Measurements from ENCODE around the gene SPOCK2. TPM values are rescaled to one million over a fixed set of nuclear protein-coding genes. Genes with fewer than 3 reads are reported as not detected.

Gene SPOCK2
- total and polyA plus RNA-seq, 10 of the 15 experiments (the other 5 are each of a cell fraction or from before 2014, with no cell fraction given), result 0.02 to 1.5 (median 0.58) TPM

GRCh38 chr10:72049969-72050781 lies 38.2 kb downstream of the SPOCK2 start:
- 48% methylated on average over 5 of the region's 5 CpGs for WGBS (ENCODE audit: insufficient coverage, insufficient replicate concordance, low lambda C conversion rate, missing lambda C conversion rate)

More at GRCh38 chr10:72049969-72050781, 38.2 kb downstream of the SPOCK2 start:
- DNase-seq (ENCODE audit: low read depth, low spot score), result no peak
- no TSS peak for BruUV-seq (replicated peaks)
- no peak for TF ChIP-seq MYB (IDR thresholded peaks at IDR 0.05; ENCODE audit: borderline replicate concordance, low read depth, low read length)
- no peak for TF ChIP-seq E2F8 (IDR thresholded peaks at IDR 0.05; ENCODE audit: low read depth, partially characterized antibody)
- no peak for TF ChIP-seq CHD2 (IDR thresholded peaks at IDR 0.05; ENCODE audit: borderline replicate concordance, low read depth, low read length)
- Histone ChIP-seq H3K36me3 (ENCODE audit: control insufficient read depth in 2 of 2, insufficient read depth in 2 of 2, low read length in 1 of 2) (no peaks in the 10 kb centered on the region), H2AFZ (ENCODE audit: control insufficient read depth, low read depth, low read length) (no peak overlapping the region), H3K4me2 (ENCODE audit: control insufficient read depth, insufficient read depth) (no peak overlapping the region), H3K4me1 (ENCODE audit: control insufficient read depth, insufficient read depth, low read length) (peaks cover 9% of the 10 kb centered on the region), H3K9ac (ENCODE audit: control insufficient read depth, insufficient read depth, low read length) (no peak overlapping the region), H3K27ac (ENCODE audit: control insufficient read depth, insufficient read depth) (no peak overlapping the region), H4K20me1 (ENCODE audit: control insufficient read depth, insufficient read depth) (no peaks in the 10 kb centered on the region), H3K4me3 (no peak overlapping the region; the same call in 1 of the 2 replicates), H3K79me2 (ENCODE audit: control insufficient read depth, insufficient read depth, low read length) (no peaks in the 10 kb centered on the region), H3K9me3 (replicated peaks; ENCODE audit: control insufficient read depth, insufficient read depth, low read length) (peaks cover 7% of the 10 kb centered on the region), H3K27me3 (replicated peaks in 1 of 2; ENCODE audit: control insufficient read depth in 2 of 2, insufficient read depth in 2 of 2, low read length in 1 of 2) (no peaks in the 10 kb centered on the region)
- ChIA-PET CTCF (interaction anchor here (0.8 to 11.4 kb wide), 27 partner anchors 8 to 301 kb away, joined by 3 to 214 read pairs (median 15); no protein-coding TSS in a partner anchor), SMC1A (ENCODE audit: uncharacterized antibody, unreplicated experiment) (interaction anchor here (0.6 to 9.2 kb wide), 20 partner anchors 10 to 293 kb away, joined by 3 to 107 read pairs (median 6); partner anchors contain the start of gene ASCC1), RAD21 (ENCODE audit: unreplicated experiment) (interaction anchor here (0.9 to 7.1 kb wide), 16 partner anchors 12 to 295 kb away, joined by 3 to 127 read pairs (median 18); no protein-coding TSS in a partner anchor), POLR2A (interaction anchor here (0.9 to 1.8 kb wide), 4 partner anchors 9 to 287 kb away, joined by 3 to 6 read pairs (median 4); no protein-coding TSS in a partner anchor)
- FAIRE-seq, result no peak
- in situ Hi-C loops (cut with MboI), result loop anchor here (5.0 kb wide), 3 partner anchors 93 to 287 kb away; partner anchors contain the start of genes ANAPC16 and ASCC1
- no peak for ATAC-seq
- intact Hi-C loops (cut with micrococcal nuclease; ENCODE audit: unreplicated experiment), result loop anchor here (2.0 to 5.0 kb wide), 5 partner anchors 85 to 673 kb away; partner anchors contain the start of gene CHST3

Data from GM12878 (cell line).